IMR-90 (cell line): Measurements from ENCODE around the gene ABCF3. TPM values are rescaled to one million over a fixed set of nuclear protein-coding genes. Genes with fewer than 3 reads are reported as not detected.
A peak's percentile ranks its signal among the peaks of the same experiment; 100 is the strongest.

ENCODE experiments used
- ATAC-seq: fragments of 200-7000 bp; cut with Tn5 transposase; 2 replicates; pipeline ENCODE4 v1.9.1; 2020; ENCODE audit warnings: low read depth, mild to moderate bottlenecking, moderate library complexity
- BruUV-seq: library from RNA; stranded (reverse); fragments of 400-500 nt; replicated peaks from 2 replicates; lab custom pipeline; 2021; lab: Mats Ljungman, UMichigan
- CTCF ChIA-PET: fragments of 300-600 bp; formaldehyde crosslinking; extraction: SDS; loops from one replicate; lab custom pipeline; 2021; ENCODE audit warnings: antibody characterized with exemption; lab: Yijun Ruan, JAX
- POLR2A ChIA-PET: fragments of 300-600 bp; sonication (Branson Sonifier 250); formaldehyde crosslinking; loops from one replicate; lab custom pipeline; 2022; ENCODE audit warnings: antibody characterized with exemption; ENCODE audit not compliant: unreplicated experiment; lab: Charles Lee
- DNase-seq: peaks from one replicate; pipeline ENCODE4 v3.0.0; 2013
- H2AFZ ChIP-seq: replicated peaks from 2 replicates; pipeline ENCODE3; 2013; ENCODE audit warnings: low read length, mild to moderate bottlenecking; ENCODE audit not compliant: poor library complexity
- H2AK5ac ChIP-seq: 2 replicates; pipeline ENCODE4 v1.6.1; 2013; ENCODE audit warnings: low read depth, low read length, inconsistent platforms
- H2AK9ac ChIP-seq: replicated peaks from 2 replicates; pipeline ENCODE3; 2013; ENCODE audit warnings: mild to moderate bottlenecking, low read depth, low read length, moderate library complexity; ENCODE audit not compliant: poor library complexity
- H2BK120ac ChIP-seq: 2 replicates; pipeline ENCODE4 v1.6.1; 2013; ENCODE audit warnings: low read depth, low read length, inconsistent platforms
- H2BK15ac ChIP-seq: 3 replicates; pipeline ENCODE4 v1.6.1; 2013; ENCODE audit warnings: low read depth, low read length, inconsistent platforms
- H2BK20ac ChIP-seq: 2 replicates; pipeline ENCODE4 v1.6.1; 2013; ENCODE audit warnings: low read depth, mild to moderate bottlenecking, inconsistent platforms, low read length, moderate library complexity
- H2BK5ac ChIP-seq: 2 replicates; pipeline ENCODE4 v1.6.1; 2013; ENCODE audit warnings: mild to moderate bottlenecking, low read depth, low read length, inconsistent platforms; ENCODE audit not compliant: poor library complexity, severe bottlenecking
- H3K14ac ChIP-seq: replicated peaks from 2 replicates; pipeline ENCODE4 v1.6.1; 2013; ENCODE audit warnings: low read depth, low read length, inconsistent platforms
- H3K18ac ChIP-seq: 2 replicates; pipeline ENCODE4 v1.6.1; 2013; ENCODE audit warnings: low read depth, low read length, control low read depth
- H3K23ac ChIP-seq: 2 replicates; pipeline ENCODE4 v1.6.1; 2013; ENCODE audit warnings: low read depth, low read length, inconsistent platforms
- H3K27ac ChIP-seq: 2 replicates; pipeline ENCODE4 v1.5.1; 2013; ENCODE audit warnings: mild to moderate bottlenecking, control low read depth, low read length; ENCODE audit not compliant: insufficient read depth
- H3K27me3 ChIP-seq: 2 replicates; pipeline ENCODE4 v1.6.1; 2013; ENCODE audit warnings: low read length; ENCODE audit not compliant: control insufficient read depth, insufficient read depth
- H3K36me3 ChIP-seq: 2 replicates; pipeline ENCODE4 v1.6.1; 2013; ENCODE audit warnings: low read length, mixed read lengths; ENCODE audit not compliant: control insufficient read depth, insufficient read depth
- H3K4ac ChIP-seq: 2 replicates; pipeline ENCODE4 v1.6.1; 2013; ENCODE audit warnings: low read depth, low read length, inconsistent platforms
- H3K4me1 ChIP-seq: 2 replicates; pipeline ENCODE4 v1.6.1; 2013; ENCODE audit warnings: low read length, mixed read lengths; ENCODE audit not compliant: control insufficient read depth, insufficient read depth
- H3K4me2 ChIP-seq: 2 replicates; pipeline ENCODE4 v1.6.1; 2013; ENCODE audit warnings: low read depth, mild to moderate bottlenecking, control low read depth, low read length, moderate library complexity
- H3K4me3 ChIP-seq: 2 replicates; pipeline ENCODE4 v1.5.1; 2013; ENCODE audit warnings: low read depth, mild to moderate bottlenecking, control low read depth, low read length, moderate library complexity; ENCODE audit not compliant: insufficient read depth
- H3K56ac ChIP-seq: 2 replicates; pipeline ENCODE4 v1.6.1; 2013; ENCODE audit warnings: low read length, inconsistent platforms; ENCODE audit not compliant: insufficient read depth; ENCODE audit errors: extremely low read depth
- H3K79me1 ChIP-seq, 2 experiments: 2 replicates each; pipeline ENCODE4 v1.6.1; 2013; ENCODE audit warnings: low read length in 2 of 2, inconsistent platforms in 1 of 2, low read depth in 1 of 2
- H3K9ac ChIP-seq: 2 replicates; pipeline ENCODE4 v1.6.1; 2013; ENCODE audit warnings: low read depth, low read length, control low read depth
- H3K9me1 ChIP-seq: 2 replicates; pipeline ENCODE4 v1.6.1; 2013; ENCODE audit warnings: low read length, inconsistent platforms; ENCODE audit not compliant: insufficient read depth
- H3K9me3 ChIP-seq: 2 replicates; pipeline ENCODE4 v1.6.1; 2013; ENCODE audit warnings: low read length; ENCODE audit not compliant: control insufficient read depth, insufficient read depth
- H4K20me1 ChIP-seq: 2 replicates; pipeline ENCODE4 v1.6.1; 2013; ENCODE audit warnings: low read length, inconsistent platforms; ENCODE audit not compliant: insufficient read depth
- H4K5ac ChIP-seq: 2 replicates; pipeline ENCODE4 v1.6.1; 2013; ENCODE audit warnings: mild to moderate bottlenecking, low read depth, low read length, control low read depth
- H4K8ac ChIP-seq, 2 experiments: 2 replicates each; pipeline ENCODE4 v1.6.1; 2013; ENCODE audit warnings: low read depth in 2 of 2, low read length in 2 of 2, control low read depth in 1 of 2, inconsistent platforms in 1 of 2
- H4K91ac ChIP-seq: 2 replicates; pipeline ENCODE4 v1.6.1; 2013; ENCODE audit warnings: low read depth, low read length, inconsistent platforms; ENCODE audit not compliant: insufficient read depth
- BHLHE40 ChIP-seq: fragments of 150-350 bp; IDR thresholded peaks from 2 replicates; pipeline ENCODE4 v1.6.1; 2016; ENCODE audit warnings: mild to moderate bottlenecking, low read depth, low read length
- MAFK ChIP-seq: IDR thresholded peaks from 2 replicates; pipeline ENCODE4 v1.6.1; 2012; ENCODE audit warnings: low read depth, low read length, improper control_type of control experiment
- MXI1 ChIP-seq: IDR thresholded peaks from 2 replicates; pipeline ENCODE4 v1.6.1; 2012; ENCODE audit warnings: low read depth, mild to moderate bottlenecking, low read length, moderate library complexity, borderline replicate concordance
- RCOR1 ChIP-seq: IDR thresholded peaks from 2 replicates; pipeline ENCODE4 v1.6.1; 2012; ENCODE audit warnings: mild to moderate bottlenecking, low read length, improper control_type of control experiment; ENCODE audit not compliant: insufficient replicate concordance
- WGBS, 2 experiments: methylation state at CpG; one replicate each; pipeline versions ENCODE4 v1.1.5 to v1.1.7; 2013; ENCODE audit warnings: missing lambda C conversion rate in 2 of 2; ENCODE audit not compliant: insufficient read length in 1 of 2; ENCODE audit errors: extremely low coverage in 2 of 2; 5-methylcytosine and 5-hydroxymethylcytosine counted together
- dilution Hi-C: fragments of 300-500 bp; cut with HindIII; formaldehyde crosslinking; loops from one replicate; pipeline ENCODE4 v1.14.3; 2018; ENCODE audit warnings: low sequenced_read_pairs; ENCODE audit not compliant: unreplicated experiment
- in situ Hi-C: fragments of 300-500 bp; cut with MboI; formaldehyde crosslinking; loops from 3 replicates; pipeline ENCODE4 v1.14.3; 2019; ENCODE audit warnings: low sequenced_read_pairs, inconsistent platforms, mixed read lengths
- intact Hi-C: fragments of 100-400 bp; cut with micrococcal nuclease; formaldehyde crosslinking; loops from 2 replicates; pipeline ENCODE4 v1.10.0; 2022
- polyA plus RNA-seq, 3 experiments: library from polyadenylated mRNA; depleted of rRNA; stranded (reverse); fragments of >200 nt; gene quantifications; 2 replicates each; pipeline ENCODE4 v1.2.3, GENCODE V29; 2012; ENCODE audit warnings: low replicate concordance in 1 of 3
- total RNA-seq: library from RNA; depleted of rRNA; stranded (reverse); fragments of >200 nt; gene quantifications from 2 replicates; pipeline ENCODE4 v1.2.3, GENCODE V29; 2012

The ABCF3 gene
- total and polyA plus RNA-seq, 2 of the 4 experiments (the other 2 are of a cell fraction): 36.9 to 59.2 TPM

GRCh38 chr3:184158404-184158803, 27.6 kb upstream of the ABCF3 start:
- Histone ChIP-seq H2BK5ac (no peak overlapping the region), H3K4me2 (no peak overlapping the region; the same call in 1 of the 2 replicates), H3K14ac (no peak overlapping the region), H2AK5ac (no peak overlapping the region), H3K27me3 (no peaks in the 10 kb centered on the region), H3K4me3 (no peak overlapping the region), H3K4ac (0 out of 2 replicates have a peak overlapping the region, but pooled peaks have one; percentile 5), H3K4me1 (peaks cover 16% of the 10 kb centered on the region), H3K18ac (no peak overlapping the region), H2AK9ac (no peak overlapping the region), H4K91ac (no peak overlapping the region), H2BK15ac (no peak overlapping the region), H3K79me1 (peaks cover 9 to 79% of the 10 kb centered on the region in 2 experiments; a peak in 3 of 4 replicates), H2BK120ac (no peak overlapping the region), H3K23ac (peak overlapping the region; percentile 13; the same call in 1 of the 2 replicates), H4K5ac (no peak overlapping the region), H3K56ac (no peak overlapping the region), H3K27ac (no peak overlapping the region), H4K20me1 (peaks cover 70% of the 10 kb centered on the region), H4K8ac (no peak overlapping the region), H3K9me1 (peaks cover 17% of the 10 kb centered on the region; the same call in 1 of the 2 replicates), H3K9ac (no peak overlapping the region), H3K36me3 (peaks cover 14% of the 10 kb centered on the region), H3K9me3 (no peaks in the 10 kb centered on the region), H2AFZ (no peak overlapping the region), H2BK20ac (no peak overlapping the region)
- ATAC-seq (no peak), DNase-seq (no peak)
- dilution Hi-C loops (no loop called here), intact Hi-C loops (no loop called here), in situ Hi-C loops (no loop called here)
- no CpG with 5 or more reads among the region's 4 CpGs for WGBS, 2 experiments
- ChIA-PET POLR2A (interaction anchor here (0.6 to 0.7 kb wide), 2 partner anchors 28 to 123 kb away, joined by 4 to 6 read pairs; no protein-coding TSS in a partner anchor), CTCF (interaction anchor here (0.6 kb wide), 1 partner anchor 416 kb away, joined by 3 read pairs; no protein-coding TSS in a partner anchor)
- no TSS peak for BruUV-seq
- TF ChIP-seq BHLHE40 (no peak), MXI1 (no peak), RCOR1 (no peak), MAFK (no peak)
